GM20000 (cell line): ENCODE data around the gene CMSS1.
A peak's percentile ranks its signal among the peaks of the same experiment; 100 is the strongest.
"Not testable (repeated sequence)": the region's sequence is repeated elsewhere in the genome, so short reads cannot be mapped to it uniquely, and the experiment has no call there.

Experiments
- DNase-seq: peaks from one replicate; pipeline ENCODE4 v3.0.0; 2012; ENCODE audit warnings: low spot score
- TF ChIP-seq, protein P1 (sequence below): IDR thresholded peaks from 2 replicates; pipeline ENCODE4 v1.5.1; 2012; ENCODE audit warnings: mild to moderate bottlenecking, control low read depth; ENCODE audit errors: extremely low read depth, missing control alignments

Gene CMSS1

DNA sequence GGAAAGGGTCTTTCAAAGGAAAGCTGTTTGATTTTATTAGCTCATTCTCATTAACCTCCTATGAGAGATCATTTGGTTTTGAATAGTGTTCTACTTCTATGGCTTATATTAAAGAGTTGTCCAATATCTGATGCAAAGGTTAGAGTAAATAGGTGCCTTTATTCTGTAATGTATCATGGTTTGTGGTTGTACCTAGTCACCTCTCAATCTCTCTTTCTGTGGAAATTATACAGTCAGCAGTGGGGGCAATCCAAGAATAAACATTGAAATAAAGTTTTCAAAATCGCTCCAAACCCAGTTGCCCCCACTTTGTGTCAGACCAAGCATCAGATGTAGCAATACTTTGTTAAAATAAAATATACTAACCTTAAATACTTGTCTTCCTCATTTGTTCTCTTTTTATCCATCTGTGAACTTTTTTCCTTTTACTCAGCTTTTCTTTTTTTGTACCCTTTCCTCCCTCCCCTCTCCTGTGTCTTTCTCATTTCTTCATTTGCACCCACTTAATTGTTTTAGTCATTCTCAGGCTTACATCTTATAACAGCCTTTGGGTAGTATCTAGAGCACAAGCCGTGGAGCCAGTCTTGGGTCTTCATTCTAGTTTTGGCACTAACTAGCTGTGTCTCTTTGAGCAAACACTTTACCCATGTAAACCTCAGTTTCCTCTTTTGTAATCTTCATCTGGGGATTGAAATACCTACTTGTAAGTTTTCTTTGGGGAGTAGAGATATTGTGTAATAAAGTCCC is 16.7 kb downstream of the CMSS1 start:
- DNase-seq, result no peak
- TF ChIP-seq, protein P1, sequence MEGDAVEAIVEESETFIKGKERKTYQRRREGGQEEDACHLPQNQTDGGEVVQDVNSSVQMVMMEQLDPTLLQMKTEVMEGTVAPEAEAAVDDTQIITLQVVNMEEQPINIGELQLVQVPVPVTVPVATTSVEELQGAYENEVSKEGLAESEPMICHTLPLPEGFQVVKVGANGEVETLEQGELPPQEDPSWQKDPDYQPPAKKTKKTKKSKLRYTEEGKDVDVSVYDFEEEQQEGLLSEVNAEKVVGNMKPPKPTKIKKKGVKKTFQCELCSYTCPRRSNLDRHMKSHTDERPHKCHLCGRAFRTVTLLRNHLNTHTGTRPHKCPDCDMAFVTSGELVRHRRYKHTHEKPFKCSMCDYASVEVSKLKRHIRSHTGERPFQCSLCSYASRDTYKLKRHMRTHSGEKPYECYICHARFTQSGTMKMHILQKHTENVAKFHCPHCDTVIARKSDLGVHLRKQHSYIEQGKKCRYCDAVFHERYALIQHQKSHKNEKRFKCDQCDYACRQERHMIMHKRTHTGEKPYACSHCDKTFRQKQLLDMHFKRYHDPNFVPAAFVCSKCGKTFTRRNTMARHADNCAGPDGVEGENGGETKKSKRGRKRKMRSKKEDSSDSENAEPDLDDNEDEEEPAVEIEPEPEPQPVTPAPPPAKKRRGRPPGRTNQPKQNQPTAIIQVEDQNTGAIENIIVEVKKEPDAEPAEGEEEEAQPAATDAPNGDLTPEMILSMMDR, result no peak

DNA sequence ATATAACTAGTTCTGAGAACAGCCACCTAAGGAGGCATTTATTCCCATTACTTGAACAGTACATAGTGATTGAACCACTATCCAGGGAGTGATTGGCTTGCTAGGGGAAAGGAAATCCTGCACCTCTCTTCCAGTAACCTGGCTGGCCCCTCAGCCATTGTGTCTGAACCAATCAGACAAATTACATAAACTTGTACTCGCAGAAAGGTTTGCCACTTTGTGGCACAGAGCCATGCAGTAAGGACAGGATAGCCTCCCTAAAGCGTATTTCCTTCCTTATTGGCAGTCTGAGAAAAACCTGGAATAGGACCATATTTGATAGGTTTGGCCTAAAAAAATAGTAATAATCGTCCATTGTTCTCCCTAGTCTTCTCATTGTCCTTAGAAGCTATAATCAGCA is 19.0 kb downstream of the CMSS1 start:
- TF ChIP-seq, protein P1, result no peak
- no peak for DNase-seq

DNA sequence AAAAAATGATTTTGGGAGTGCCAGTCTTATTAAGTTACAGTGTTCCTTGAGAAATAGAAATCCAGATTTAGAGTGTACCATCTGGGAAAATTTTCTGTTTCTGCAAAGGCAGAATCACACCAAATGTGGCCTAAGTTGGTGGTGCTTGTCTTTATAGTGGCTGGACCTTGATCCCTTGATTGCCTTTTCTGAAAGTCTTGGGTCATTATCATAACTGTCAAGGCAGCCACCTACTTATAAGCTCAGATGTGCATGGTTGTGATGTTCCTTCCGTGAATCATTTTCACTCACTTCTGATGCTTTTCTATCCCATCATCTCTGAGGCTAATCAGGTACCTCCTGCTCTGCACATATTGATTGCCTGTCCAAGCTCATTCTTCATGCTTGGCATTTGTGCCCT is 20.1 kb downstream of the CMSS1 start:
- no peak for DNase-seq

DNA sequence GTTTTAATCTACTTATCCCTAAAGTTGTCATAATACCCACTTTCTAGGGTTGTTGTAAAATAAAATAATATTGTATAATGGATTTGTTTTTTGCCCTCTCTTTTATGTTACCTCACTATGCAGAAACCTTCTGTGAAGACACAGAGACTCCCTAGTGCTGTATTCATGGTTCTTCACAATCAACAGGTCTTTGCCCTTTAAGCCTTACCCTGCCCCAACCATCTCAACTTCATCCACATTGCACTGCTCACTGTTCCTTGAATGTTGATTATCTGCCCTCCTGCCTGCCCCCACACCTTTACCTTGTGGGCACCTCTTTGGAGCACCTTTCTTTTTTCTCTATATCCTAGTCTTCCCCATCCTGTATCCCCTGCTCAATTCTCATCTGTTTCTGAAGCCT is 21.1 kb downstream of the CMSS1 start:
- DNase-seq, result no peak
- TF ChIP-seq, protein P1, result no peak

More for the DNA sequence above, 20.1 kb downstream of the CMSS1 start:
- TF ChIP-seq, protein P1, result no peak

DNA sequence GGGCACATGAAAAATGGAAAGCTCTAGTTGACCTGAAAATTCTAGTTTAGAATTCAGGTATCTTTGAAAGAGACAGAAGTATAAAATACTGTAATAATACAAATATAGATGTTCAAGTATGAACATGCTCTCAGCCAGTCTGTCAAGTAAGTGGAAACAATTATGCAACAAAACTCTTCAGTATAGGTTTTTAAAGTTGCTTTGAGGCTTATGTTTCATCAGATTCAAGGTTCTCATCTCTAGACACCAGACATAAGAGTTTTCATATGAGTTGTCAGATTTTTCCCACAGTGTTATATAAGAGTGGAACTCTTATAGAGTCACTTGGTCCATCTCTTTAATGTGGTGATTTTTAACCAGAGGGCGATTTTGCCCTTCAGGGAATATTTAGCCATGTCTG is 22.0 kb downstream of the CMSS1 start:
- DNase-seq, result no peak
- TF ChIP-seq, protein P1, result no peak

DNA sequence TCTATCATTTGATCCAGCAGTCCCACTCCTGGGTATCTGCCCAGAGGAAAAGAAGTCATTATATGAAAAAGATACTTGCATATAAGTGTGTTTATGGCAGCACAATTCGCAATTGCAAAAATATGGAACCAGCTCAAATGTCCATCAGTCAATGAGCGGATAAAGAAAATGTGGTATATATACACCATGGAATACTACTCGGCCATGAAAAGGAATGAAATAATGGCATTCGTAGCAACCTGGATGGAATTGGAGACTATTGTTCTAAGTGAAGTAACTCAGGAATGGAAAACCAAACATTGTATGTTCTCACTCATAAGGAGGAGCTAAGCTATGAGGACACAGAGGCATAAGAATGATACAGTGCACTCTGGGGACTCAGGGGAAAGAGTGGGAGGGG is 24.3 kb downstream of the CMSS1 start:
- not testable (repeated sequence) for DNase-seq

DNA sequence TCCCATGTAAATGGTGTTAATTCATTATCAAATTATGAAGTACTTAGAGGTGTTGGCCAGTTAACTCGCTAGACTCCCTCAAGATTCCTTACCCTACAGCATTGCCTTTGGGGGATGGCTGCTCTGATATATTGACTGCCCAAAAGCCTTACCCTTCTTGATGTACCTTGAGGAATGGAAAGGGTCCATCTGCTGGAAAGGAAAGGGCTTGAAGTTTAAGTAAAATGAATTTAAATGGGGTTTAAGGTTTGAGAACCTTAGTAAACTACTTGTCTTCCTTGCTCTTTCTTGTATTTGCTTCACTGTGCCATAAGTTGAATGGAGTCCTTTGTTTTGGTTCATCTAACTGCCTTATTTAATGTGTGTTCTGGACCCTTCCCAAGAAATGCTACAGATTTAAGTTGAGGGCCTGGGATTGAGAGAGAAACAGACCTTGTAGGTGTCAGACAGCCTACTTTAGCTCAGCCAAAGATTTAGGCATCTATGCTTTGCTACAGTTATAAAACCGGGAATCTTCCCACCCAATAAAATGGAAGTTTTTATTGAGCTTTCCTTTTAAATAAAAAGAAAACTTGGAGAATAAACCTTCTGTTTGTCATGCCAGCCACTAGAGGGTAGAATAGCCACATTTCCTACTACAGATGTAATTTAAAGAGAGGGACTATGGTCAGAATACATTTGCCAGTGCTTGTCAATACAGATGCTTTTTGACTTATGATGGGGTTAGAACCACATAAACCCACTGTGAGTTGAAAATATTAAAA is 25.3 kb downstream of the CMSS1 start:
- TF ChIP-seq, protein P1, result no peak
- peak; percentile 25 for DNase-seq
